GM19324 (cell line): ENCODE data around the gene NUBP2.

ENCODE experiments used
- ATAC-seq: cut with Tn5 transposase; IDR thresholded peaks from one replicate; pipeline ENCODE4 v1.9.1; 2021; ENCODE audit warnings: mild to moderate bottlenecking, moderate library complexity; ENCODE audit not compliant: unreplicated experiment, low FRiP score

The NUBP2 gene

GRCh38 chr16:1757714-1758461 lies 24.9 kb upstream of the NUBP2 start:
- ATAC-seq = no peak

DNA sequence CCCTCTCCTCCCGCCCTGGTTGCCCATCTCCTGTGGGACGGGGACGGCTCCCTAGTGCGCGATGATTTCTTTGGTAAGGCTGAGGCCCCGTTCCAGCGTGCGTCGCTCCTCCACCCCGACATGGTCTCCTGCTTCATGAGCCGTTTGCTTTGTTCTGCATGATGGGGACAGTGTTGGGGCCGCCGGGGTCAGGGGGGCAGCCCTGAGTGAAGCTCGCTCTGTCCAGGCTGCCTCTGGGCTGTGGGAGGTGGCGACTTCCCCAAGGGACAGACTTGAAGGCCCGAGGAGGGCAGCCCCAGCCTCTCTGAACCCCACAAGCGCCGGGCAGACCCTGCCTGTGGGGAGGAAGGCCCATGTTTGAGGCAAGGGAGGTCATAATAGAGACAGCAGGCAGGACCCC lies 23.8 kb upstream of the NUBP2 start:
- no peak for ATAC-seq

DNA sequence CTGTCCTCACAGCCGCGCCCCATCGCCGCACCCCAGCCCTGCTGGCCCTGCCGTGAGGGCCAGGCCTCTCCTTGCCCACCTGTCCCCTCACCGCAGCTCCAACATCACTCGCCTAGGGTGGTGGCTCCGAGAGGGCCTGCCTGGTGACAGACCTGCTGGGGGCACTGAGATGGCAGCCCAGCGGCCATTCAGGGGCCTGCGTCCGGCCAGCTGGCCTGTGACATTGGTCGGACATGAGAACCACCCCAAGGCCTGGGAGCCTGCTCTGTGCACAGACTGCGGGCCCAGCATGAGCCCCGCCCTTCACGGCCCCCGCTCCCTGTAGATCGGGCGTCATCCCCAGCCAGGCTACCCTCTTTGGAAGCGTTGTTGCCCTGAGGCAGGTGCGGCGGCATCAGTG lies 23.2 kb upstream of the NUBP2 start:
- ATAC-seq = no peak

GRCh38 chr16:1760911-1761310 lies 21.8 kb upstream of the NUBP2 start:
- no peak for ATAC-seq

GRCh38 chr16:1761751-1762150 lies 21.0 kb upstream of the NUBP2 start:
- ATAC-seq = no peak

DNA sequence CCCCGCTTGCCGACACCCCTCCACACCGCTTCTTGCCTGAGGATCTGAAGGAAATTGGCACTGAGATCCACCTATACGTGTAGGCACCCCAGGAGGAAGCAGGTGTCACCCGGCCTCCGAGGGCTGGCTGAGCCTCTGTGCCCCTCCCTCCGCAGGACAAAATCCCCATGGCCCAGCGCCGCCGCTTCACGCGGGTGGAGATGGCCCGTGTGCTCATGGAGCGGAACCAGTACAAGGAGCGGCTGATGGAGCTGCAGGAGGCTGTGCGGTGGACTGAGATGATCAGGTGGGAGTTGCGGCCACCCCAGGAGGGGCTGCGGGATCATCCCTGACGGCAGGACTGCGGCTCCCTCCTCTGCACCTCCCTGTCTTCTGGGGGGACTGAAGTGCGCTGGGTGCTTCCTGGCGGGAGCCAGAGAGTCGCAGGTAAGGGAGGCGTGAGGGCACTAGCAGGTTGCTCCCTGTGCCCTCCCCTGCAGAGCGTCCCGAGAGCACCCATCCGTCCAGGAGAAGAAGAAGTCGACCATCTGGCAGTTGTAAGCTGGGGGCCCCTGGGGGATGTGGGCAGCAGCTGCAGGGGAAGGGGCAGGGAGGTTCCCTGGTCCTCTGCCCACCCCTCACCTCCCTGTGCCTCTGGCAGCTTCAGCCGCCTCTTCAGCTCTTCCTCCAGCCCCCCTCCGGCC lies 20.4 kb upstream of the NUBP2 start:
- ATAC-seq = no peak

GRCh38 chr16:1762879-1763520 lies 19.8 kb upstream of the NUBP2 start:
- no peak for ATAC-seq

- ATAC-seq = no peak
These were observed 18.9 kb upstream of the NUBP2 start for GRCh38 chr16:1763521-1764511.

DNA sequence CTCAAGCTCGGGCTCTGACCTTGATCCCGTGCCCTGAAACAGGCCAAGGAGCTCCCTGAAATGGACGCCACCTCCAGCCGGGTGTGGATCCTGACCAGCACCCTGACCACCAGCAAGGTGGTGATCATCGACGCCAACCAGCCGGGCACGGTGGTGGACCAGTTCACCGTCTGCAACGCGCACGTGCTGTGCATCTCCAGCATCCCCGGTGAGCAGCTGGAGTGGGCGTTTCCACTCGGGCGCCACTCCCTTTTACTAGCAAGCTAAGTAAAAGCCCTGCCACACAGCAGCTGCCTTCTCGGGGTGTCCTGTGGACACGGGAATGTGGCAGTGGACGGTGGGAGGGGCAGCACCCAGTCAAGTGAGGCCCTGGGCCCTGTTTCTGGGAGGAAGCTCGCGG lies 17.8 kb upstream of the NUBP2 start:
- ATAC-seq = no peak

GRCh38 chr16:1765826-1766225 lies 16.9 kb upstream of the NUBP2 start:
- ATAC-seq = no peak

DNA sequence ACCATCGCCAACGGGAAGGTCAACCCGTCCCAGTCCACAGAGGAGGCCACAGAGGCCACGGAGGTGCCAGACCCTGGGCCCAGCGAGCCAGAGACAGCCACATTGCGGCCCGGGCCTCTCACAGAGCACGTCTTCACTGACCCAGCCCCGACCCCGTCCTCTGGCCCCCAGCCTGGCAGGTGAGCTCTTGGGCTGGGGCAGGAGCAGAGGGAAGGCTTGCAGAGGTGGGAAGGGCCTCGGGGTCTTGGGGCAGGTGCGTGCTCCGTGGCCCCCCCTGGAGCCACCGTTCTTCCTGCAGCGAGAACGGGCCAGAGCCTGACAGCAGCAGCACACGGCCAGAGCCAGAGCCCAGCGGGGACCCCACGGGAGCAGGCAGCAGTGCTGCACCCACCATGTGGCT lies 16.5 kb upstream of the NUBP2 start:
- ATAC-seq = no peak

GRCh38 chr16:1766701-1767100 lies 16.1 kb upstream of the NUBP2 start:
- ATAC-seq = no peak

GRCh38 chr16:1767116-1767994 lies 15.4 kb upstream of the NUBP2 start:
- no peak for ATAC-seq

DNA sequence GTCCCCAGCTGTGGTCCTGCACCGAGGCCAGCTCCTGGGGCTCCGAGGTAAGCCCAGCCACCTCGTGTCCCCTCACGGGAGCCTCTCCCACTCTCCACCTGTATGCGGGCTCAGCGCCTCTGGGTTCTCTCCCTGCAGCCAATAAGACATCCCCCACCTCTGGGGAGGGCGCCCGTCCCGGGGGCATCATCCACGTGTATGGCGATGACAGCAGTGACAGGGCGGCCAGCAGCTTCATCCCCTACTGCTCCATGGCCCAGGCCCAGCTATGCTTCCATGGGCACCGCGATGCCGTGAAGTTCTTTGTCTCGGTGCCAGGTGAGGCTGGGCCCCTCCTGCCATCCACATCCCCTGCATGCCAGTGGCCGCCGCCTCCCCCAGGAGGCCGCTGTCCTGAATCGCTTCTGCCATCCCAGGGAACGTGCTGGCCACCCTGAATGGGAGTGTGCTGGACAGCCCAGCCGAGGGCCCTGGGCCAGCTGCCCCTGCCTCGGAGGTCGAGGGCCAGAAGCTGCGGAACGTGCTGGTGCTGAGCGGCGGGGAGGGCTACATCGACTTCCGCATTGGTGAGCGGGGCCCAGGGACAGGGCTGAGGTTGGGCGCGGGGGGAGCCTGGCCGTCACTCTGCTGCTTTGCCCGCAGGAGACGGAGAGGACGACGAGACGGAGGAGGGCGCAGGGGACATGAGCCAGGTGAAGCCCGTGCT lies 14.5 kb upstream of the NUBP2 start:
- no peak for ATAC-seq

DNA sequence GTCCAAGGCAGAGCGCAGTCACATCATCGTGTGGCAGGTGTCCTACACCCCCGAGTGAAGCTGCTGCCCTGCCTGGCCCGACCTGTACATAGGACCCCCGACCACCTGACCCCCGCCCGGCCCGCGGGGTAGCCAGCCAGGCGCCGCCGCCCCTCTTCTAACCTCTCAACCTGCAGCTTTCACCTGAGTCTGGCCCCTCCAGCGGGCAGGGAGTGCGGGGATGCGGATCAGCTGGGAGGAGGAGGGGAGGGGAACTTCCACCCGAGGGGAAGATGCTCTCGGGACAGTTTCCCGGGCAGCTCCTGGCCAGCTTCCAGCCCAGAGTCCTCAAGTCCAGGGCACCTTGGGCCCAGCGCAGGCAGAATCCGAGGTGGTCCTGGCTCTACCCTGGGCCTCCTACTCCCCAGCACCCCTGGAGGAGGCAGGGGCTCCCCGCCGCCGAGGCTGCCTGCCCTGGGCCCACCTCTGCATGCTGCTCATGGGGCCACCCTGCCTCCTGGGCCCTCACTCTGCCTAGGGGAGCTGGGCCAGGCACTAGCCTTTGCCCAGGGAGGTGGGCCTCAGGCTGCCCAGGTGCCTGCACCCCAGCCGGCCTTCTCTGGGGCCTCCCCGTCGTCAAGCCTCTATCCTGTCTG lies 13.9 kb upstream of the NUBP2 start:
- no peak for ATAC-seq

DNA sequence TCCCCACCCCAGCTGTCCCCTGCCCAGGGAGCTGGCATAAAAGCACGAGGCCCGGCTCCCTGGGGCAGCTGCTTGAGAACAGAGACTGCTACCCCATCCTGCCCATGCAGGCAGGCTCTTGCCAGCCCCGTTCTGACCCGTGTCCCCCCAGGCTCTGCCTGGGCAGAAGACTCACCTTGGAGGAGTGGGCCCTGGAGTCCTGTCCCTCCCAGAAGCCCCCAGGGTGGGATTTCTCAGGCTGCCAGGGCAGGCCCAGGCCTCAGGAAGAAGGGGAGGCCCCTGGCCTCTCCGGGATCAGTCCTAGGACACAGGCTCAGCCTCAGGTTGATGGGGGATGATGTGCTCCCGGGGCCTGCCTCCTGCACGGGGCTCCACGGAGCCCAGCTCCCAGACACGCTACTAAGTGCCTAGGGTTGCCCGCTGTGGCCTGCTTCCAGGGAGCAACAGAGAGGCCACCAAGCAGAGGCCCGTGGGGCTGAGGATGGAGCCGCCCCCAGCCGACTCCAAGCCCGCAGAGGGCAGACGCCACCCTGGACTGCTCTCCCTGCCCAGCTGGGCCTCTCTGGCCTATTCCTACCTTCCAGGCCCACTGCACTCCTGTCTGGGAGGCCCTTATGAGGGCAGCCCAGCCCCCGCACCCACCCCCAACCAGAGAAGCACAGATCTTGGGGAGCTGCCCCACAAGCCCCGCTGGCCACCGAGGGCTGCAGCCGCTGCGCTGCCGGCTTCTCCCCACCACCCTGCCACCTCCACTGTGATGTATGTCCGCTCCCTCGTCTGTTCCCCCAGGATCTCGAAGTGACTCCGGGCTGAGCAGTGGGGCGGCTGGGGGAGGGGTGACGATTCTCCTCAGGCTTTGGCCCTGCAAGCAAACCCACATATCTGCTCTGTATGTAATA lies 13.1 kb upstream of the NUBP2 start:
- ATAC-seq = no peak

GRCh38 chr16:1770328-1771187 lies 12.2 kb upstream of the NUBP2 start:
- ATAC-seq = no peak
